ENCODE results near the gene KIFC3.

DNA sequence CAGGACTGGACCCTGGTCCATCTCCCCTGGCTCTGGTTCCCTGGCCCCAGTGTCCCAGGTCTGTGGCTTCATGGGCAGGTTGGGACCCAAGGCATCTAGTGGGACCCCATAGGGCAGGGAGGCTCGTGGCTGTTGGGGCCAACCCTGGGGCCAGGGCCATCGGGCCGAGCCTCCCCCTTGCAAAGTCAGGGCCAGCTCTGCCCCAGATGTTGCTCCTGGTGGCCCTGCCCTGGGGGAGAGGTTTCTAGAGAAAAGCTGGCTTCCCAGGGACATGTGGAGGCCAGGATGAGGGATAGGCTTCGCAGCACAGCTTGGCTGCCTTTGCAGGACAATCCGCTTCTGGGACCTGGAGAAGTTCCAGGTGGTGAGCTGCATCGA lies 50.1 kb downstream of the KIFC3 start:
- TF ChIP-seq KLF9 (tag by site-specific recombination; IDR thresholded peaks at IDR 0.05; ENCODE audit: low read depth) (no peak), ZNF302 (tag by site-specific recombination; IDR thresholded peaks at IDR 0.05; ENCODE audit: low read depth) (no peak), KLF1 (tag by site-specific recombination; IDR thresholded peaks at IDR 0.05) (no peak), ZBTB7A (tag by site-specific recombination; IDR thresholded peaks at IDR 0.05; ENCODE audit: low read depth) (no peak), ZNF529 (tag by site-specific recombination; IDR thresholded peaks at IDR 0.05; ENCODE audit: insufficient replicate concordance) (no peak)
- TF ChIP-seq, protein P1, sequence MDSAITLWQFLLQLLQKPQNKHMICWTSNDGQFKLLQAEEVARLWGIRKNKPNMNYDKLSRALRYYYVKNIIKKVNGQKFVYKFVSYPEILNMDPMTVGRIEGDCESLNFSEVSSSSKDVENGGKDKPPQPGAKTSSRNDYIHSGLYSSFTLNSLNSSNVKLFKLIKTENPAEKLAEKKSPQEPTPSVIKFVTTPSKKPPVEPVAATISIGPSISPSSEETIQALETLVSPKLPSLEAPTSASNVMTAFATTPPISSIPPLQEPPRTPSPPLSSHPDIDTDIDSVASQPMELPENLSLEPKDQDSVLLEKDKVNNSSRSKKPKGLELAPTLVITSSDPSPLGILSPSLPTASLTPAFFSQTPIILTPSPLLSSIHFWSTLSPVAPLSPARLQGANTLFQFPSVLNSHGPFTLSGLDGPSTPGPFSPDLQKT (IDR thresholded peaks at IDR 0.05; ENCODE audit: borderline replicate concordance, low read depth, low read length) = no peak
- TF ChIP-seq, protein P2, sequence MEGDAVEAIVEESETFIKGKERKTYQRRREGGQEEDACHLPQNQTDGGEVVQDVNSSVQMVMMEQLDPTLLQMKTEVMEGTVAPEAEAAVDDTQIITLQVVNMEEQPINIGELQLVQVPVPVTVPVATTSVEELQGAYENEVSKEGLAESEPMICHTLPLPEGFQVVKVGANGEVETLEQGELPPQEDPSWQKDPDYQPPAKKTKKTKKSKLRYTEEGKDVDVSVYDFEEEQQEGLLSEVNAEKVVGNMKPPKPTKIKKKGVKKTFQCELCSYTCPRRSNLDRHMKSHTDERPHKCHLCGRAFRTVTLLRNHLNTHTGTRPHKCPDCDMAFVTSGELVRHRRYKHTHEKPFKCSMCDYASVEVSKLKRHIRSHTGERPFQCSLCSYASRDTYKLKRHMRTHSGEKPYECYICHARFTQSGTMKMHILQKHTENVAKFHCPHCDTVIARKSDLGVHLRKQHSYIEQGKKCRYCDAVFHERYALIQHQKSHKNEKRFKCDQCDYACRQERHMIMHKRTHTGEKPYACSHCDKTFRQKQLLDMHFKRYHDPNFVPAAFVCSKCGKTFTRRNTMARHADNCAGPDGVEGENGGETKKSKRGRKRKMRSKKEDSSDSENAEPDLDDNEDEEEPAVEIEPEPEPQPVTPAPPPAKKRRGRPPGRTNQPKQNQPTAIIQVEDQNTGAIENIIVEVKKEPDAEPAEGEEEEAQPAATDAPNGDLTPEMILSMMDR (tag by site-specific recombination; IDR thresholded peaks at IDR 0.05) = no peak
- TF ChIP-seq, protein P3, sequence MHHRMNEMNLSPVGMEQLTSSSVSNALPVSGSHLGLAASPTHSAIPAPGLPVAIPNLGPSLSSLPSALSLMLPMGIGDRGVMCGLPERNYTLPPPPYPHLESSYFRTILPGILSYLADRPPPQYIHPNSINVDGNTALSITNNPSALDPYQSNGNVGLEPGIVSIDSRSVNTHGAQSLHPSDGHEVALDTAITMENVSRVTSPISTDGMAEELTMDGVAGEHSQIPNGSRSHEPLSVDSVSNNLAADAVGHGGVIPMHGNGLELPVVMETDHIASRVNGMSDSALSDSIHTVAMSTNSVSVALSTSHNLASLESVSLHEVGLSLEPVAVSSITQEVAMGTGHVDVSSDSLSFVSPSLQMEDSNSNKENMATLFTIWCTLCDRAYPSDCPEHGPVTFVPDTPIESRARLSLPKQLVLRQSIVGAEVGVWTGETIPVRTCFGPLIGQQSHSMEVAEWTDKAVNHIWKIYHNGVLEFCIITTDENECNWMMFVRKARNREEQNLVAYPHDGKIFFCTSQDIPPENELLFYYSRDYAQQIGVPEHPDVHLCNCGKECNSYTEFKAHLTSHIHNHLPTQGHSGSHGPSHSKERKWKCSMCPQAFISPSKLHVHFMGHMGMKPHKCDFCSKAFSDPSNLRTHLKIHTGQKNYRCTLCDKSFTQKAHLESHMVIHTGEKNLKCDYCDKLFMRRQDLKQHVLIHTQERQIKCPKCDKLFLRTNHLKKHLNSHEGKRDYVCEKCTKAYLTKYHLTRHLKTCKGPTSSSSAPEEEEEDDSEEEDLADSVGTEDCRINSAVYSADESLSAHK (tag by site-specific recombination; IDR thresholded peaks at IDR 0.05) = no peak
